ENCODE results near the gene OGFRL1. TPM values are rescaled to one million over a fixed set of nuclear protein-coding genes. Genes with fewer than 3 reads are reported as not detected.

The OGFRL1 gene
- polyA plus RNA-seq, 1 donor: 9.5 TPM

- Histone ChIP-seq H3K27ac (ENCODE audit: low read length) (no peak overlapping the region), H3K9me3 (ENCODE audit: control insufficient read depth, low read depth, low read length) (no peaks in the 10 kb centered on the region), H3K4me1 (ENCODE audit: control insufficient read depth, insufficient read depth, low read length) (no peaks in the 10 kb centered on the region), H3K27me3 (ENCODE audit: control insufficient read depth, insufficient read depth, low read length) (no peaks in the 10 kb centered on the region), H3K36me3 (ENCODE audit: control insufficient read depth, insufficient read depth, low read length) (no peaks in the 10 kb centered on the region), H3K4me3 (ENCODE audit: low read length) (no peak overlapping the region)
- DNase-seq: no peak
- WGBS (ENCODE audit: insufficient coverage, low lambda C conversion rate): 63% methylated on average over 2 of the region's 2 CpGs
Observed at GRCh38 chr6:71332012-71332411, 43.4 kb downstream of the OGFRL1 start.

- WGBS (ENCODE audit: insufficient coverage, low lambda C conversion rate): 100% methylated on average over 1 of the region's 1 CpG
- Histone ChIP-seq H3K9me3 (ENCODE audit: control insufficient read depth, low read depth, low read length) (no peaks in the 10 kb centered on the region), H3K27ac (ENCODE audit: low read length) (no peak overlapping the region), H3K4me1 (ENCODE audit: control insufficient read depth, insufficient read depth, low read length) (no peaks in the 10 kb centered on the region), H3K4me3 (ENCODE audit: low read length) (no peak overlapping the region), H3K27me3 (ENCODE audit: control insufficient read depth, insufficient read depth, low read length) (no peaks in the 10 kb centered on the region), H3K36me3 (ENCODE audit: control insufficient read depth, insufficient read depth, low read length) (no peaks in the 10 kb centered on the region)
- no peak for DNase-seq
Observed at GRCh38 chr6:71333050-71333449, 44.4 kb downstream of the OGFRL1 start.

- no peaks in the 10 kb centered on the region for H3K4me1 ChIP-seq (ENCODE audit: control insufficient read depth, insufficient read depth, low read length)
- 80% methylated on average over 1 of the region's 2 CpGs for WGBS (ENCODE audit: insufficient coverage, low lambda C conversion rate)
- H3K27me3 ChIP-seq (ENCODE audit: control insufficient read depth, insufficient read depth, low read length): no peaks in the 10 kb centered on the region
- H3K27ac ChIP-seq (ENCODE audit: low read length): no peak overlapping the region
- no peaks in the 10 kb centered on the region for H3K36me3 ChIP-seq (ENCODE audit: control insufficient read depth, insufficient read depth, low read length)
- no peaks in the 10 kb centered on the region for H3K9me3 ChIP-seq (ENCODE audit: control insufficient read depth, low read depth, low read length)
- no peak for DNase-seq
- H3K4me3 ChIP-seq (ENCODE audit: low read length): no peak overlapping the region
Observed at GRCh38 chr6:71333697-71334096, 45.1 kb downstream of the OGFRL1 start.

- Histone ChIP-seq H3K27ac (ENCODE audit: low read length) (no peak overlapping the region), H3K4me1 (ENCODE audit: control insufficient read depth, insufficient read depth, low read length) (no peaks in the 10 kb centered on the region)
Observed at GRCh38 chr6:71334768-71335167, 46.2 kb downstream of the OGFRL1 start.

GRCh38 chr6:71335544-71335943, 46.9 kb downstream of the OGFRL1 start:
- Histone ChIP-seq H3K36me3 (ENCODE audit: control insufficient read depth, insufficient read depth, low read length) (no peaks in the 10 kb centered on the region), H3K9me3 (ENCODE audit: control insufficient read depth, low read depth, low read length) (no peaks in the 10 kb centered on the region), H3K27me3 (ENCODE audit: control insufficient read depth, insufficient read depth, low read length) (no peaks in the 10 kb centered on the region), H3K4me1 (ENCODE audit: control insufficient read depth, insufficient read depth, low read length) (no peaks in the 10 kb centered on the region), H3K4me3 (ENCODE audit: low read length) (no peak overlapping the region), H3K27ac (ENCODE audit: low read length) (no peak overlapping the region)
- DNase-seq: no peak

More at GRCh38 chr6:71334768-71335167, 46.2 kb downstream of the OGFRL1 start:
- no peaks in the 10 kb centered on the region for H3K36me3 ChIP-seq (ENCODE audit: control insufficient read depth, insufficient read depth, low read length)
- H3K9me3 ChIP-seq (ENCODE audit: control insufficient read depth, low read depth, low read length): no peaks in the 10 kb centered on the region
- no peaks in the 10 kb centered on the region for H3K27me3 ChIP-seq (ENCODE audit: control insufficient read depth, insufficient read depth, low read length)
- H3K4me3 ChIP-seq (ENCODE audit: low read length): no peak overlapping the region
- DNase-seq: peak in 1 of 2 donors; percentile 31

- Histone ChIP-seq H3K27me3 (ENCODE audit: control insufficient read depth, insufficient read depth, low read length) (no peaks in the 10 kb centered on the region), H3K4me3 (ENCODE audit: low read length) (no peak overlapping the region), H3K4me1 (ENCODE audit: control insufficient read depth, insufficient read depth, low read length) (no peaks in the 10 kb centered on the region), H3K27ac (ENCODE audit: low read length) (no peak overlapping the region), H3K9me3 (ENCODE audit: control insufficient read depth, low read depth, low read length) (no peaks in the 10 kb centered on the region), H3K36me3 (ENCODE audit: control insufficient read depth, insufficient read depth, low read length) (no peaks in the 10 kb centered on the region)
- no peak for DNase-seq
- 67% methylated on average over 1 of the region's 2 CpGs for WGBS (ENCODE audit: insufficient coverage, low lambda C conversion rate)
Observed at GRCh38 chr6:71336901-71337300, 48.3 kb downstream of the OGFRL1 start.

GRCh38 chr6:71338540-71339316, 50.1 kb downstream of the OGFRL1 start:
- H3K27me3 ChIP-seq (ENCODE audit: control insufficient read depth, insufficient read depth, low read length): no peaks in the 10 kb centered on the region
- H3K9me3 ChIP-seq (ENCODE audit: control insufficient read depth, low read depth, low read length): no peaks in the 10 kb centered on the region
- H3K27ac ChIP-seq (ENCODE audit: low read length): no peak overlapping the region
- 92% methylated on average over 3 of the region's 4 CpGs for WGBS (ENCODE audit: insufficient coverage, low lambda C conversion rate)
- no peaks in the 10 kb centered on the region for H3K4me1 ChIP-seq (ENCODE audit: control insufficient read depth, insufficient read depth, low read length)
- H3K4me3 ChIP-seq (ENCODE audit: low read length): no peak overlapping the region
- H3K36me3 ChIP-seq (ENCODE audit: control insufficient read depth, insufficient read depth, low read length): no peaks in the 10 kb centered on the region
- no peak for DNase-seq

- H3K36me3 ChIP-seq (ENCODE audit: control insufficient read depth, insufficient read depth, low read length): no peaks in the 10 kb centered on the region
- H3K9me3 ChIP-seq (ENCODE audit: control insufficient read depth, low read depth, low read length): no peaks in the 10 kb centered on the region
- DNase-seq: no peak
- H3K4me3 ChIP-seq (ENCODE audit: low read length): no peak overlapping the region
- no peaks in the 10 kb centered on the region for H3K27me3 ChIP-seq (ENCODE audit: control insufficient read depth, insufficient read depth, low read length)
- no peaks in the 10 kb centered on the region for H3K4me1 ChIP-seq (ENCODE audit: control insufficient read depth, insufficient read depth, low read length)
- no CpG with 5 or more reads among the region's 2 CpGs for WGBS (ENCODE audit: insufficient coverage, low lambda C conversion rate)
- no peak overlapping the region for H3K27ac ChIP-seq (ENCODE audit: low read length)
Observed at GRCh38 chr6:71342772-71343171, 54.2 kb downstream of the OGFRL1 start.

- no peaks in the 10 kb centered on the region for H3K4me1 ChIP-seq (ENCODE audit: control insufficient read depth, insufficient read depth, low read length)
- 100% methylated on average over 2 of the region's 5 CpGs for WGBS (ENCODE audit: insufficient coverage, low lambda C conversion rate)
- no peaks in the 10 kb centered on the region for H3K27me3 ChIP-seq (ENCODE audit: control insufficient read depth, insufficient read depth, low read length)
- H3K4me3 ChIP-seq (ENCODE audit: low read length): no peak overlapping the region
- DNase-seq: no peak
- H3K9me3 ChIP-seq (ENCODE audit: control insufficient read depth, low read depth, low read length): no peaks in the 10 kb centered on the region
- H3K27ac ChIP-seq (ENCODE audit: low read length): no peak overlapping the region
- no peaks in the 10 kb centered on the region for H3K36me3 ChIP-seq (ENCODE audit: control insufficient read depth, insufficient read depth, low read length)
Observed at GRCh38 chr6:71345476-71346333, 57.1 kb downstream of the OGFRL1 start.

GRCh38 chr6:71346334-71346694, 57.7 kb downstream of the OGFRL1 start:
- H3K9me3 ChIP-seq (ENCODE audit: control insufficient read depth, low read depth, low read length): no peaks in the 10 kb centered on the region
- H3K27me3 ChIP-seq (ENCODE audit: control insufficient read depth, insufficient read depth, low read length): no peaks in the 10 kb centered on the region
- no peaks in the 10 kb centered on the region for H3K4me1 ChIP-seq (ENCODE audit: control insufficient read depth, insufficient read depth, low read length)
- no peak for DNase-seq
- no peak overlapping the region for H3K27ac ChIP-seq (ENCODE audit: low read length)
- H3K4me3 ChIP-seq (ENCODE audit: low read length): no peak overlapping the region
- H3K36me3 ChIP-seq (ENCODE audit: control insufficient read depth, insufficient read depth, low read length): no peaks in the 10 kb centered on the region

- WGBS (ENCODE audit: insufficient coverage, low lambda C conversion rate): no CpG with 5 or more reads among the region's 5 CpGs
- H3K27ac ChIP-seq (ENCODE audit: low read length): no peak overlapping the region
- no peaks in the 10 kb centered on the region for H3K9me3 ChIP-seq (ENCODE audit: control insufficient read depth, low read depth, low read length)
- no peaks in the 10 kb centered on the region for H3K27me3 ChIP-seq (ENCODE audit: control insufficient read depth, insufficient read depth, low read length)
- H3K36me3 ChIP-seq (ENCODE audit: control insufficient read depth, insufficient read depth, low read length): no peaks in the 10 kb centered on the region
- DNase-seq: no peak
- no peak overlapping the region for H3K4me3 ChIP-seq (ENCODE audit: low read length)
- H3K4me1 ChIP-seq (ENCODE audit: control insufficient read depth, insufficient read depth, low read length): no peaks in the 10 kb centered on the region
Observed at GRCh38 chr6:71347119-71347518, 58.5 kb downstream of the OGFRL1 start.

Measured in large intestine (tissue), 3 donors.